ENCODE measurements around the gene EID1. TPM values are rescaled to one million over a fixed set of nuclear protein-coding genes. Genes with fewer than 3 reads are reported as not detected.
"Not testable (repeated sequence)": the region's sequence is repeated elsewhere in the genome, so short reads cannot be mapped to it uniquely, and the experiment has no call there.

Gene EID1
- total RNA-seq (2014; rRNA removed; shearing (Covaris generic)) = 301 and 330 TPM in 2 replicates

- peak; percentile 83 for DNase-seq (ENCODE audit: low spot score)
Measured at GRCh38 chr15:48877630-48878595, at the start of gene EID1. Gene EID1 (plus strand): TSS chr15:48878134. CDS start chr15:48878177, 43 bp downstream.

GRCh38 chr15:48828471-48828870 lies 49.5 kb upstream of the EID1 start:
- no peak for DNase-seq (ENCODE audit: low spot score)

GRCh38 chr15:48828906-48829305 lies 49.0 kb upstream of the EID1 start:
- DNase-seq (ENCODE audit: low spot score) = no peak

- no peak for DNase-seq (ENCODE audit: low spot score)
Measured at GRCh38 chr15:48832648-48833047, 45.3 kb upstream of the EID1 start.

- no peak for DNase-seq (ENCODE audit: low spot score)
Measured at GRCh38 chr15:48833526-48834239, 44.3 kb upstream of the EID1 start.

- no peak for DNase-seq (ENCODE audit: low spot score)
Measured at GRCh38 chr15:48834756-48835155, 43.2 kb upstream of the EID1 start.

- no peak for DNase-seq (ENCODE audit: low spot score)
Measured at GRCh38 chr15:48842501-48842900, 35.4 kb upstream of the EID1 start.

GRCh38 chr15:48845123-48845522 lies 32.8 kb upstream of the EID1 start:
- DNase-seq (ENCODE audit: low spot score) = no peak

- no peak for DNase-seq (ENCODE audit: low spot score)
Measured at GRCh38 chr15:48850648-48851047, 27.3 kb upstream of the EID1 start.

GRCh38 chr15:48851956-48852355 lies 26.0 kb upstream of the EID1 start:
- no peak for DNase-seq (ENCODE audit: low spot score)

- DNase-seq (ENCODE audit: low spot score) = not testable (repeated sequence)
Measured at GRCh38 chr15:48854434-48854833, 23.5 kb upstream of the EID1 start.

GRCh38 chr15:48855501-48856440 lies 22.2 kb upstream of the EID1 start:
- peak; percentile 41 for DNase-seq (ENCODE audit: low spot score)

- DNase-seq (ENCODE audit: low spot score) = no peak
Measured at GRCh38 chr15:48856942-48857341, 21.0 kb upstream of the EID1 start.

GRCh38 chr15:48858401-48858800 lies 19.5 kb upstream of the EID1 start:
- DNase-seq (ENCODE audit: low spot score) = peak; percentile 53

GRCh38 chr15:48859426-48859825 lies 18.5 kb upstream of the EID1 start:
- DNase-seq (ENCODE audit: low spot score) = no peak

GRCh38 chr15:48861813-48862431 lies 16.0 kb upstream of the EID1 start:
- peak; percentile 74 for DNase-seq (ENCODE audit: low spot score)

GRCh38 chr15:48862705-48863104 lies 15.2 kb upstream of the EID1 start:
- DNase-seq (ENCODE audit: low spot score) = no peak

GRCh38 chr15:48865370-48866079 lies 12.4 kb upstream of the EID1 start:
- DNase-seq (ENCODE audit: low spot score) = peak; percentile 36

GRCh38 chr15:48866141-48866563 lies 11.8 kb upstream of the EID1 start:
- peak; percentile 30 for DNase-seq (ENCODE audit: low spot score)

GRCh38 chr15:48868023-48868422 lies 9.9 kb upstream of the EID1 start:
- no peak for DNase-seq (ENCODE audit: low spot score)
